HG03469 (cell line): ENCODE data around the gene DYSF.

Source experiments
- ATAC-seq: cut with Tn5 transposase; IDR thresholded peaks from one replicate; pipeline ENCODE4 v1.9.1; 2021; ENCODE audit warnings: mild to moderate bottlenecking, moderate library complexity, moderate number of reproducible peaks; ENCODE audit not compliant: unreplicated experiment

DYSF gene

GRCh38 chr2:71496156-71496770 lies 42.9 kb downstream of the DYSF start:
- no peak for ATAC-seq

- ATAC-seq, result no peak
Measured at GRCh38 chr2:71498261-71498701, 44.9 kb downstream of the DYSF start.

DNA sequence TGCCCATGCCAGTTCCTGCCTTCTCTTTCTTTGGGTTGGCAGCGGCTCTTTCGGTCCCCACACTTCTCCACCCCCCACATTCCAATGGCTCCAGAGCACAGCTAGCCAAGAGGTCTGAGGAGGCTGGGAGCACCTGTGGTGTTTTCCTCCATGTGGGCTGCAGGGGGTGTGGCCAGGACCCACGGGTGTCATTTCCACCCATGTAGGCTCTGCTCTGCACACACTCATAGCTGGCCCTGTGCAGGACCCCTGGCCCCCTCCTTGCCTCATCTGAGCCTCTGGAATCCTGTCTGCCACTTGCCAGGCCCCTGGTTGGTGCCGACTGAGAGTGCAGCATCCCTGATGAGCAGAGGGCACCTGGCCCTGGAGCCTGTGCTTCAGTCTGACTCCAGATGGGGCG lies 46.3 kb downstream of the DYSF start:
- no peak for ATAC-seq

DNA sequence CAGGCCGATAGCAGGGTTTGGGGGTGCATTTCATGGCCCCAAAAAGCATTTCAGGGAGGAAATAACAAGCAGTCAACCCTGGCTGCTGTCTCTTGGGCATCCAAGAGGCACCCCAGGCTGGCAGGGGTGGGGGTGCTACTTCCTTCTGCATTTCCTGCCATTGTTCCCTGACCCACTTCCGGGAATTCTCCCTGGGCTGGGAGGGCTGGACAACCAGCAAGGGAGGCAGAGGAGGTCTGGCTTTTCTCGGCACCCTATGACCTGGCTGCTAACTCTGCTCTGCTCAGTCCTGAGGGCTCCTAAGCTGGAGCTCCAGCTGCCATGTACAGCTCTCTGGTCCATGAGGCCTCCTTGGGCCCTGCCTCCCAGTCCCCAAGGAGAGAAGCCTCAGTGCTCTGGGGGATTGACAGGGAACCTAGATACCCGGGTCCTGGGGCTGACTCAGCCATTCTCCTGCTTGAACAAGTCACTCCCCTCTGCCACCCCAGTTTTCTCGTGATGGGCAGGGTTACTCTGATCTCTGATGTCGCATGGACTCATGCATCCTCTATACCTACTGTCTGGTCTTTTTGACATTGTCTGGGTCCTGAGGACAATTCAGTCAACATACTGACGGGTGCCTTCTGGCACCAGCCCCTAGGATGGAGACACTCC lies 47.2 kb downstream of the DYSF start:
- ATAC-seq, result no peak

GRCh38 chr2:71502941-71503738 lies 49.8 kb downstream of the DYSF start:
- ATAC-seq, result no peak

DNA sequence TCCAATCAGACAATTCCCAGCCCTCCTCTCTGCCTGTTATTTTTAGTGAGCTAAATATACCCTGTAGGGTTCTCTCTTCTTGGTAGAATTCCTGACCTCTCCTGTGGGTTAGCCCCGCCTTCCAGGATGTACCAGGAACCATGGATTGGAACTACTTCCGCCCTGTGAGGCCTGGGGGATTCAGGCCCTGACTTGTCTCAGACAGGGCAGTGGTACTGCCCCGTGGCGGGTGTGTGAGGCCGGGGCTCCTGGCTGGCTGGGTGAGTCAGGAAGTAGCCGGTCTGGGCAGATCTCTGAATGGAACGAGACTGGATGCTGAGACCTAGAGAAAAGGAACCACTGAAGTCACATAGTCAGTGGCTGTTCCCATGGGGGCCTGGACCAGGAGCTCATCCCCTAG lies 50.5 kb downstream of the DYSF start:
- ATAC-seq, result no peak

GRCh38 chr2:71504611-71505010 lies 51.2 kb downstream of the DYSF start:
- ATAC-seq, result no peak

GRCh38 chr2:71505086-71505769 lies 51.9 kb downstream of the DYSF start:
- no peak for ATAC-seq

GRCh38 chr2:71505770-71506140 lies 52.4 kb downstream of the DYSF start:
- no peak for ATAC-seq

DNA sequence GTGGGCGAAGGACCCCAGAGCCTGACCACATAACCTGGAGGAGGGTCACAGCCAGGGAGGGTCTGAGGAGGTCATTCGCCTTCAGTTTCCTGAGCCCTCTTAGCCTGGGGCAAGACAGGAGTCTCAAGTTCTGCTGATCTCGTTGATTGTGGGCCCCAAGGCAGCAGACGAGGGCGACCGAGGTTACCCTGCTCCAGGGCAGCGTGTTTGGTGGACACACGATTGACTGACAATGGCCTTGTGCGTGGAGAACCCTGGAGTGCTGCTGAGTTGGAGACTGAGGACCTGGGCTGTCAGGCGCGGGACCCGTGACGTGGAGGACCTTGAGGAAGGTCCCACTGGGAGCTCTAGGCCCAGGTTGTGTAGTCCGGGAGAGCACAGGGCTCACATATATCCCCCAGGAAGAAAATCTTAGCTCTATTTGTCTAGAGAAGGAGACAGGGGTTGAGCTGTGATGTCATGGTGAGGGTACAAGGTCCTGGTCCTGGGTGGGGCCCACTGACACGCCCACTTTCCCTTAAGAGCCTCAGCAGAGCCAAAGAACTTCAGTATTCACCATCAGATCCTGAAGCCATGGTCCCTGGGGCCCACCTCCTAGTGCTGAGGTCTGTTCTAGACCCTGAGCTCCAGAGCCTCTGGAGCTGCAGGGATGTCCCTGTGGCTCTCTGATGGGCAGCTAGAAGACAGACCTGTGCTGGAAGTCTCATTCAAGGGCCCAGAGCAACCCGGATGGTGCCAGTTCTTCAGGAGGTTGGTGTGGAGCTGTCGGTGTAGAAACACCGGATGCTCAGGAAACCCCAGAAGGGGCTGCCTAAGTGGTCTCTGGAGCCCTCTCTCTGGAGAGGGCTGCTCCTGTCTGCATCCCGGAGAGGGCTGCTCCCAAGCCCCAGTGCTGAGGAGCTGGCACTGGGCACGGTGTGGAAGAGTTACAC lies 53.1 kb downstream of the DYSF start:
- no peak for ATAC-seq

DNA sequence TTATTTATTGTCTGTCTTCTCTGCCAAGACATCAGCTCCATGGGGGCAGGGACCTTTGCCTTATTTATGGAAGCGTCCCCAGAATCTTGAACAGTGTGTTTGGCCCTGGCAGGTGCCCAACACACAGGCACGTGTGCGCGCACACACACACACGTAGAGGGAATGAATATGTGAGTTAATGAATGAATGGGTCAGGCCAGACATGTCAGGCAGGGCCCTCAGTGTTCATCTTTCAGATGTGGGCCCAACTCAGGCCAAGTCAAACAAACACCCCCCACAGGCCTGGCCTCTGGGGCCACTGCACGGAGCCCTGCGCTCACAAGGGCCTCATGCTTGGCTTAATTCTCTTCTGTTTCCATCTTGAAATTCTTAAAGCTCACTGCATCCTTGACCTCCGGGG lies 54.1 kb downstream of the DYSF start:
- ATAC-seq, result no peak

- no peak for ATAC-seq
Measured at GRCh38 chr2:71510196-71510807, 56.9 kb downstream of the DYSF start.

GRCh38 chr2:71510938-71511337 lies 57.6 kb downstream of the DYSF start:
- no peak for ATAC-seq

- no peak for ATAC-seq
Measured at GRCh38 chr2:71511776-71512175, 58.4 kb downstream of the DYSF start.

DNA sequence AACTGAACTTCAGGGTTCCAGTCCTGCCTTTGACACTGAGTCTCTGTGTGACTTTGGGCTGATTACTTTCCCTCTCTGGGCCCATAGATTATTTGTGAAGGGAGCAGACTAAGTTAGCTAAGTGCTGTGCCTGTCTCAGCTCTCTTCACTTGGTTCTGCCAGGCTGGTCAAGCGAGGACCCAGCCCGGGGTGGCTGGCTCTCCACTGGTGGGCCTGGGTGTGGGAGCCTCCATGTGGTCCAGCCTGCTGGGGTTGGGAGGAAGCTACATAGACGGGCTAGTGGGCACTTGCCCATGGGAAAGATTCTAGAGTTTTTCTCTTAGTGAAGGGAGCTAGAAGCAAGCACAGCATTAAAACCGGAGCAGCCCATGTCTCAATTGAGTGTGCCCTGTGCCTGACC lies 59.0 kb downstream of the DYSF start:
- ATAC-seq, result no peak

- no peak for ATAC-seq
Measured at GRCh38 chr2:71513096-71513495, 59.7 kb downstream of the DYSF start.

DNA sequence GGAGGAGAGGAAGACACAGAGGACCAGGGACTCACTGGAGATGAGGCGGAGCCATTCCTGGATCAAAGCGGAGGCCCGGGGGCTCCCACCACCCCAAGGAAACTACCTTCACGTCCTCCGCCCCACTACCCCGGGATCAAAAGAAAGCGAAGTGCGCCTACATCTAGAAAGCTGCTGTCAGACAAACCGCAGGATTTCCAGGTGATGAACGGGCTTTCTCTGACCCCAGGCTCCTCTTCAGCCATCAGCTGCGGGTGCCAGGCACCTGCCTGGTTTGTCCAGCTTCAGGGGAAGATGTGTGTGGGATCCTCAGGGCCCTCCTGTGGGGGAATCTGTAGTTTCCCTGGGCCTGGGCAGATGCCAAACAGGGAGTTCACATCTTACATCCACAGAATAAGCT lies 60.4 kb downstream of the DYSF start:
- ATAC-seq, result no peak

DNA sequence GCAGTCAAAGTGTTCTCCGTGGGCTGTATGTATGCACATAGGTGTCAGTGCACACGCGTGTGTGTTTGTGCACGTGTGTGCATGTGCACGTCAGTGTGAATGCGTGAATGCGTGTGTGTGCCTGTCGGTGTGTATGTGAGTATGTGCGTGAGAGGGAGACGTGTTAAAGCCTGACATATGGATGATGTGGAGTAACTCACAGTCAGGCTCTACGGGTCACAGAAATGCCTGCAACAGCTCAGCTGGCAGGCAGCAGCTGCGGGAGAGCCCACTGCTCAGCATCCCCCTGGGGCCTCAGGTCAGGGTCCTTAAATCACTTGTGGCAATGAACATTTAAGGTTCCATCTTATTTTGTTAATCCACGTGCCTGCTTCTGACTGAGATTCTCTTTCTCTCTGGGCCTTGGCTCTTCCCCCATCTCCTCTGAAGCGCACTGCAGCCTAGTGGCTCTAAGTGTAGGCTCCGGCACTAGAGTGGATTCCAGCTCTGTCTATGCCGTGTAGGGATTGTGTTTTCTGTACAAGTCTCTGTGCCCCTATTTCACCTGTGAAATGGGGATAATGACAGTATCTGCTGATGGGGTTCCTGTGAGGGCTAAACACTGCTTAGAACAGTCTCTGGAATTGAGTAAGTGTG lies 63.0 kb downstream of the DYSF start:
- no peak for ATAC-seq

GRCh38 chr2:71517851-71518250 lies 64.5 kb downstream of the DYSF start:
- ATAC-seq, result no peak
